Breast epithelium (tissue), 4 donors: Measurements from ENCODE around the gene NCOA1. TPM values are rescaled to one million over a fixed set of nuclear protein-coding genes. Genes with fewer than 3 reads are reported as not detected.

Experiments used
- DNase-seq, 2 donors: peaks; one replicate each; pipeline ENCODE4 v3.0.0-alpha.2; 2019; ENCODE audit warnings: low spot score in 2 of 2
- H3K27ac ChIP-seq, 2 donors: fragments of 200-600 bp; sonication (generic) in 1 of 2; one replicate each; pipeline ENCODE4 v1.5.1; 2016 to 2019; ENCODE audit warnings: mild to moderate bottlenecking in 1 of 2
- H3K27me3 ChIP-seq, 2 donors: fragments of 200-600 bp; sonication (generic) in 1 of 2; one replicate each; pipeline versions ENCODE4 v1.5.1 to v1.6.0; 2017 to 2019; ENCODE audit warnings: control low read depth in 1 of 2, mild to moderate bottlenecking in 1 of 2
- H3K36me3 ChIP-seq: fragments of 200-600 bp; one replicate; pipeline ENCODE4 v1.5.1; 2019
- H3K4me1 ChIP-seq, 2 donors: fragments of 200-600 bp; sonication (generic); one replicate each; pipeline ENCODE4 v1.5.1; 2016 to 2019; ENCODE audit warnings: control low read depth in 1 of 2
- H3K4me3 ChIP-seq, 3 donors: fragments of 200-600 bp; sonication (generic); 1 replicate in 2 of 3; 2 replicates in 1 of 3; pipeline ENCODE4 v1.5.1; 2016 to 2019; ENCODE audit warnings: mild to moderate bottlenecking in 3 of 3, moderate library complexity in 2 of 3
- H3K9me3 ChIP-seq, 2 donors: fragments of 200-600 bp; sonication (generic) in 1 of 2; one replicate each; pipeline ENCODE4 v1.5.1; 2016 to 2019; ENCODE audit warnings: control low read depth in 1 of 2
- CTCF ChIP-seq, 3 donors: fragments of 450-650 bp; IDR thresholded peaks; one replicate each; pipeline ENCODE4 v1.5.1; 2016 to 2017; ENCODE audit warnings: antibody characterized with exemption in 3 of 3, mild to moderate bottlenecking in 3 of 3, moderate library complexity in 3 of 3
- POLR2A ChIP-seq: fragments of 450-650 bp; IDR thresholded peaks from one replicate; pipeline ENCODE4 v1.6.1; 2016; ENCODE audit warnings: antibody characterized with exemption, mild to moderate bottlenecking, moderate library complexity
- POLR2AphosphoS5 ChIP-seq, 3 donors: sonication (generic); formaldehyde crosslinking; IDR thresholded peaks; one replicate each; pipeline ENCODE4 v1.6.1; 2017; ENCODE audit warnings: antibody characterized with exemption in 3 of 3
- intact Hi-C: fragments of 100-400 bp; cut with DNase I; formaldehyde crosslinking; loops from one replicate; pipeline ENCODE4 v1.15.1; 2023; ENCODE audit warnings: low total_unique reads
- total RNA-seq, 3 donors: library from RNA; depleted of rRNA; stranded (reverse); fragments of >200 nt; gene quantifications; one replicate each; pipeline ENCODE4 v1.1.0, GENCODE V29; 2016

The NCOA1 gene
- total RNA-seq, 3 donors from 2014 or later = 66.4 to 83.4 (median 69.2) TPM

DNA sequence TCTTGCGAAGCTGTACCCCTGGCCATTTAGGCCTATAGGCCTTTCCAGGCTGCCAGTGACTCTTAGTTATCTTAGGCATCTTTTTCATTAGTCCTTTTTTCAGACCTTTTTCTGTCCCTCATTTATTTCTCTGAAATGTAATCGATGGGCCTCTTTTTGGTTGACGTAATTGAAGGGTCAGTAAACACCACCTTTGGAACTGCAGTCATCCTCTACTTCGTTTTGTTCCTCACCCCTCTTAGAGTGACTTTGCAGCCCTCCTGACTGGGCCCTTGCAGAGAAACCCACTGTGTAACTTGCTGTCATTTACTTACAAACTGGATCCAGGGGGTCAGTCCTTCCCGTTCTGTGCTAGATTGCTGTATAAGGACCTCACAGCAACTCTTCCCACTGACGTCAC lies 325.4 kb downstream of the NCOA1 start:
- DNase-seq = peak in 1 of 2 donors; percentile 7
- H3K27me3 ChIP-seq = no peaks in the 10 kb centered on the region
- no peak overlapping the region for H3K4me3 ChIP-seq
- H3K9me3 ChIP-seq = no peaks in the 10 kb centered on the region
- no peak overlapping the region for H3K27ac ChIP-seq
- TF ChIP-seq POLR2AphosphoS5 (IDR thresholded peaks at IDR 0.05) (no peak), CTCF (IDR thresholded peaks at IDR 0.05) (no peak), POLR2A (no peak)
- no peaks in the 10 kb centered on the region for H3K4me1 ChIP-seq
- H3K36me3 ChIP-seq = peaks cover 3% of the 10 kb centered on the region
- intact Hi-C loops = no loop called here

DNA sequence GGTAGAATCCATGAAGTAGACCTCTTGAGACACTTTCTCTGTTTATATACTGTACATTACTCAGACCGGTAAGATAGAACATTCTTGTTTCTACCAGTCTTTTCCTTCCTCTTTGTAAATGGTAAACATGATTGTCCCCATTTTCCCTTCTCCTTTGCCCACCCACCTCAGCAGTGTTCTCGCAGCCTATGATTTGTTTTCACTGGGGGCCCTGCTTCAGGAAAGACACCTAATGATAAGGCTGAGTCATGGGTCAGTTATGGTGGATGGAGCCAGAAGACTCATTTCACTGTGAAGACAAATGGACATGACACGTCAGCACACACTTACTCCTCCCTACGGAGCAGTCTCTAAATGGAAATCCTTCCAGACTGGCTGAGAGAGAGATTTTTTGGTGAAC lies 325.8 kb downstream of the NCOA1 start:
- intact Hi-C loops = no loop called here
- DNase-seq = no peak
- Histone ChIP-seq H3K4me3 (no peak overlapping the region), H3K27me3 (no peaks in the 10 kb centered on the region), H3K4me1 (no peaks in the 10 kb centered on the region), H3K36me3 (peaks cover 3% of the 10 kb centered on the region), H3K27ac (no peak overlapping the region), H3K9me3 (no peaks in the 10 kb centered on the region)
- TF ChIP-seq CTCF (IDR thresholded peaks at IDR 0.05) (no peak), POLR2AphosphoS5 (IDR thresholded peaks at IDR 0.05) (no peak), POLR2A (no peak)

- no peaks in the 10 kb centered on the region for H3K27me3 ChIP-seq
- H3K27ac ChIP-seq = no peak overlapping the region
- H3K4me3 ChIP-seq = no peak overlapping the region
- intact Hi-C loops = no loop called here
- no peaks in the 10 kb centered on the region for H3K9me3 ChIP-seq
- DNase-seq = no peak
- no peak for TF ChIP-seq POLR2AphosphoS5 (IDR thresholded peaks at IDR 0.05)
- TF ChIP-seq POLR2A = no peak
- TF ChIP-seq CTCF (IDR thresholded peaks at IDR 0.05) = no peak
- H3K36me3 ChIP-seq = peaks cover 3% of the 10 kb centered on the region
- H3K4me1 ChIP-seq = no peaks in the 10 kb centered on the region
Measured at GRCh38 chr2:24818721-24819167, 327.7 kb downstream of the NCOA1 start.

DNA sequence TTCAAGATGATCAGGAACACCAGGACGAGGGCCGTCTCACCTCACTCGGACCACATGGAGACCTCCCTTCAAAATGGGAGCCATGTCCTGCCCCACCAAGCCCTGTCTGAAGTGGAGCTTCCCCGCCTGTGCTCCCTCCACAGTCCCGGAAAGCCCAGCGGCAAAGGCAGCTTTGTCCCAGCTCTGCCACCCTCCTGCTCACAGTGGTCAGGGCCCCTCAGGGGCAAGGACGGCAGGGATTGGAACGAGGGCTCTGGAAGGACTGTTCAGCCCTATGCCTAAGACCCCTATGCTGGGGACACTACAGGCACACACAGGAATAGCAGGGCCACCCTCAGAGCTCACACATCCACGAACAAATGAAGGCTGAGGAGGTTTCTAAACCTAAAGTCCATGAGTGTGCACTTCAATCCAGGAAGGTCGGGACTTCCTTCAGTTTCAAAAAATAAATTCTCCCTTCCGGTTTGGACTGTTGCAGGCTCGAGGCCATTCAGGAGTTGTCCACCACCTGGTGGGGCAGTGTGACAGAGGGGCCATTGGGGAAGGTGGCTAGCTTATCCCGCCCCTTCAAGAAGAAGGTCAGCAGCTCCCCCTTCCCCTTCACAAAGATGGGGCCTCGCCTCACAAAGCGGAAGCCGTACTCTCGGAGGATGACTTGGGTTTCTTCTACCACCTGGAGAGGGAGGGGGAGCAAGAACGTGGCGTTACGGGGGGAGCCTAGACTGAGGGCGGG lies 328.6 kb downstream of the NCOA1 start:
- Histone ChIP-seq H3K4me3 (no peak overlapping the region), H3K9me3 (no peaks in the 10 kb centered on the region), H3K4me1 (no peaks in the 10 kb centered on the region), H3K27me3 (no peaks in the 10 kb centered on the region), H3K27ac (no peak overlapping the region), H3K36me3 (peaks cover 3% of the 10 kb centered on the region)
- intact Hi-C loops = loop anchor here (10.0 kb wide), 1 partner anchor 405 kb away; no protein-coding TSS in a partner anchor
- TF ChIP-seq POLR2A (no peak), POLR2AphosphoS5 (IDR thresholded peaks at IDR 0.05) (no peak), CTCF (IDR thresholded peaks at IDR 0.05) (no peak)
- DNase-seq = no peak

DNA sequence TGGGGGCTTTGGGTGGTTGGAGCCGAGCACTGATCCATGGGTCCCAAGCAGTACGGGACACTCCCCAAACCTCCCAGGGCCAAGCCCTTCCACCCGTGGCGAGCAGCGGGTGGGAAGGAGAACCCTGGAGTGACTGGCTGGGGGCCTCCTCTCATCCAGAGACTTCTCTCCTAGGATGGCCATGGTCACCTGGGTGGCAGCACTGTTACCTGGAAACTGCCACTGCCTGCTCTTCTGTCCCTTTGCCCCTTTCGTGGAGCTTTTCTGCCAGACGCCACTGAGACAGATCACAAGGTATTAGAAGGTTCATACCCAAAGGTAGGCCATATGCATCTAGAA lies 329.1 kb downstream of the NCOA1 start:
- Histone ChIP-seq H3K27me3 (no peaks in the 10 kb centered on the region), H3K4me3 (no peak overlapping the region), H3K9me3 (no peaks in the 10 kb centered on the region), H3K36me3 (peaks cover 3% of the 10 kb centered on the region), H3K27ac (no peak overlapping the region), H3K4me1 (no peaks in the 10 kb centered on the region)
- DNase-seq = no peak
- TF ChIP-seq CTCF (IDR thresholded peaks at IDR 0.05) = no peak
- no peak for TF ChIP-seq POLR2A
- no peak for TF ChIP-seq POLR2AphosphoS5 (IDR thresholded peaks at IDR 0.05)
- intact Hi-C loops = loop anchor here (10.0 kb wide), 1 partner anchor 405 kb away; no protein-coding TSS in a partner anchor

Other genes starting within 250 kb of the NCOA1 start
- 10 to 100 TPM; 43.4 to 69.8 (median 46.5) TPM for gene ITSN2, start 130.7 kb upstream of the NCOA1 start, total RNA-seq